Mesendoderm (in vitro differentiated cells): Measurements from ENCODE around the gene MMD2.

ENCODE experiments used
- DNase-seq: peaks from one replicate; pipeline ENCODE4 v3.0.0; 2013
- H2AK5ac ChIP-seq: 2 replicates; pipeline ENCODE4 v1.6.1; 2013; ENCODE audit warnings: low read length, inconsistent platforms
- H2BK120ac ChIP-seq: 2 replicates; pipeline ENCODE4 v1.6.1; 2013; ENCODE audit warnings: low read depth, mild to moderate bottlenecking, low read length, moderate library complexity, mixed read lengths
- H2BK15ac ChIP-seq: replicated peaks from 2 replicates; pipeline ENCODE4 v1.6.1; 2013; ENCODE audit warnings: low read depth, mild to moderate bottlenecking, moderate library complexity
- H2BK5ac ChIP-seq: 2 replicates; pipeline ENCODE4 v1.6.1; 2013; ENCODE audit warnings: low read length, inconsistent platforms
- H3K18ac ChIP-seq: 2 replicates; pipeline ENCODE4 v1.6.1; 2013; ENCODE audit warnings: mild to moderate bottlenecking, low read length, mixed read lengths
- H3K23ac ChIP-seq: one replicate; pipeline ENCODE4 v1.6.1; 2013; ENCODE audit warnings: low read length
- H3K27ac ChIP-seq: 2 replicates; pipeline ENCODE4 v1.5.1; 2013; ENCODE audit warnings: low read depth, mild to moderate bottlenecking, inconsistent platforms, low read length, moderate library complexity
- H3K27me3 ChIP-seq: 2 replicates; pipeline ENCODE4 v1.6.1; 2013; ENCODE audit warnings: low read length, control low read depth, mild to moderate bottlenecking, inconsistent platforms; ENCODE audit not compliant: insufficient read depth, poor library complexity
- H3K36me3 ChIP-seq: 2 replicates; pipeline ENCODE4 v1.6.1; 2013; ENCODE audit warnings: low read length, inconsistent platforms; ENCODE audit not compliant: control insufficient read depth, insufficient read depth
- H3K4ac ChIP-seq: one replicate; pipeline ENCODE4 v1.6.1; 2013; ENCODE audit warnings: low read depth, mild to moderate bottlenecking, low read length, moderate library complexity
- H3K4me1 ChIP-seq: 2 replicates; pipeline ENCODE4 v1.6.1; 2013; ENCODE audit warnings: low read depth, low read length, inconsistent platforms; ENCODE audit not compliant: control insufficient read depth
- H3K4me2 ChIP-seq: 2 replicates; pipeline ENCODE4 v1.6.1; 2013; ENCODE audit warnings: low read length
- H3K4me3 ChIP-seq: 2 replicates; pipeline ENCODE4 v1.5.1; 2013; ENCODE audit warnings: mild to moderate bottlenecking, low read length
- H3K56ac ChIP-seq: one replicate; pipeline ENCODE4 v1.6.1; 2013; ENCODE audit warnings: low read length
- H3K79me1 ChIP-seq: 2 replicates; pipeline ENCODE4 v1.6.1; 2013; ENCODE audit warnings: low read length, inconsistent platforms
- H3K79me2 ChIP-seq: 2 replicates; pipeline ENCODE4 v1.6.1; 2013; ENCODE audit warnings: mild to moderate bottlenecking, low read length; ENCODE audit not compliant: control insufficient read depth, insufficient read depth
- H3K9ac ChIP-seq: 2 replicates; pipeline ENCODE4 v1.6.1; 2013; ENCODE audit warnings: low read length, inconsistent platforms
- H4K5ac ChIP-seq: one replicate; pipeline ENCODE4 v1.6.1; 2013; ENCODE audit warnings: low read length
- H4K8ac ChIP-seq: one replicate; pipeline ENCODE4 v1.6.1; 2013; ENCODE audit warnings: low read depth, mild to moderate bottlenecking, control low read depth, low read length, moderate library complexity
- WGBS: extraction: QIAGEN DNeasy Blood & Tissue Kit; methylation state at CpG from one replicate; pipeline ENCODE4 v1.1.7; 2013; ENCODE audit warnings: low lambda C conversion rate, missing lambda C conversion rate; ENCODE audit not compliant: insufficient coverage; ENCODE audit errors: extremely low coverage; 5-methylcytosine and 5-hydroxymethylcytosine counted together

Gene MMD2

GRCh38 chr7:4929005-4929404 lies 30.0 kb downstream of the MMD2 start:
- no peaks in the 10 kb centered on the region for H3K27me3 ChIP-seq
- H3K4me1 ChIP-seq = no peaks in the 10 kb centered on the region
- H4K8ac ChIP-seq = no peak overlapping the region
- H3K9ac ChIP-seq = no peak overlapping the region
- H3K4ac ChIP-seq = no peak overlapping the region
- DNase-seq = no peak
- H3K27ac ChIP-seq = no peak overlapping the region
- WGBS = no CpG with 5 or more reads among the region's 8 CpGs
- no peak overlapping the region for H2BK120ac ChIP-seq
- H3K4me2 ChIP-seq = no peak overlapping the region
- H2BK5ac ChIP-seq = no peak overlapping the region
- no peaks in the 10 kb centered on the region for H3K79me2 ChIP-seq
- no peak overlapping the region for H3K23ac ChIP-seq
- H3K36me3 ChIP-seq = no peaks in the 10 kb centered on the region
- no peak overlapping the region for H3K18ac ChIP-seq
- H3K79me1 ChIP-seq = no peaks in the 10 kb centered on the region
- no peak overlapping the region for H4K5ac ChIP-seq
- H2AK5ac ChIP-seq = no peak overlapping the region
- H2BK15ac ChIP-seq = no peak overlapping the region
- H3K56ac ChIP-seq = no peak overlapping the region
- H3K4me3 ChIP-seq = no peak overlapping the region

GRCh38 chr7:4928445-4928844 lies 30.5 kb downstream of the MMD2 start:
- Histone ChIP-seq H3K9ac (no peak overlapping the region), H3K4me2 (no peak overlapping the region), H3K79me2 (no peaks in the 10 kb centered on the region), H3K23ac (no peak overlapping the region), H4K5ac (no peak overlapping the region), H4K8ac (no peak overlapping the region), H3K79me1 (no peaks in the 10 kb centered on the region), H3K56ac (no peak overlapping the region), H3K4ac (no peak overlapping the region), H2BK120ac (no peak overlapping the region), H3K4me1 (no peaks in the 10 kb centered on the region), H2BK15ac (no peak overlapping the region), H3K36me3 (no peaks in the 10 kb centered on the region), H3K27me3 (no peaks in the 10 kb centered on the region), H3K4me3 (no peak overlapping the region), H2AK5ac (no peak overlapping the region), H3K27ac (no peak overlapping the region), H2BK5ac (no peak overlapping the region), H3K18ac (no peak overlapping the region)
- WGBS = no CpG with 5 or more reads among the region's 2 CpGs
- DNase-seq = no peak

- Histone ChIP-seq H3K23ac (no peak overlapping the region), H3K18ac (no peak overlapping the region), H3K36me3 (no peaks in the 10 kb centered on the region), H3K4me1 (no peaks in the 10 kb centered on the region), H3K56ac (no peak overlapping the region), H2BK5ac (no peak overlapping the region), H2AK5ac (no peak overlapping the region), H4K8ac (no peak overlapping the region), H4K5ac (no peak overlapping the region), H2BK15ac (no peak overlapping the region), H3K9ac (no peak overlapping the region), H3K79me2 (no peaks in the 10 kb centered on the region), H3K4ac (no peak overlapping the region), H3K27ac (no peak overlapping the region), H3K27me3 (no peaks in the 10 kb centered on the region), H3K4me2 (no peak overlapping the region), H3K4me3 (no peak overlapping the region), H3K79me1 (no peaks in the 10 kb centered on the region), H2BK120ac (no peak overlapping the region)
- no peak for DNase-seq
- no CpG with 5 or more reads among the region's 19 CpGs for WGBS
These were observed 38.8 kb downstream of the MMD2 start for GRCh38 chr7:4919969-4920766.

- WGBS = no CpG with 5 or more reads among the region's 8 CpGs
- no peak overlapping the region for H3K23ac ChIP-seq
These were observed 42.9 kb downstream of the MMD2 start for GRCh38 chr7:4916113-4916512.

GRCh38 chr7:4911111-4911828 lies 47.7 kb downstream of the MMD2 start:
- no peak overlapping the region for H3K18ac ChIP-seq
- no peaks in the 10 kb centered on the region for H3K79me1 ChIP-seq
- H3K23ac ChIP-seq = no peak overlapping the region
- H3K4ac ChIP-seq = no peak overlapping the region
- H3K79me2 ChIP-seq = no peaks in the 10 kb centered on the region
- H2BK120ac ChIP-seq = no peak overlapping the region
- no peak overlapping the region for H2BK15ac ChIP-seq
- H3K4me1 ChIP-seq = no peaks in the 10 kb centered on the region
- no peaks in the 10 kb centered on the region for H3K27me3 ChIP-seq
- H4K5ac ChIP-seq = no peak overlapping the region
- no peak overlapping the region for H2AK5ac ChIP-seq
- no peak overlapping the region for H3K27ac ChIP-seq
- H3K9ac ChIP-seq = no peak overlapping the region
- H2BK5ac ChIP-seq = no peak overlapping the region
- H3K4me2 ChIP-seq = no peak overlapping the region
- H3K4me3 ChIP-seq = no peak overlapping the region
- no CpG with 5 or more reads among the region's 20 CpGs for WGBS
- H4K8ac ChIP-seq = no peak overlapping the region
- H3K36me3 ChIP-seq = no peaks in the 10 kb centered on the region
- DNase-seq = no peak
- no peak overlapping the region for H3K56ac ChIP-seq

More at GRCh38 chr7:4916113-4916512, 42.9 kb downstream of the MMD2 start:
- H3K79me1 ChIP-seq = no peaks in the 10 kb centered on the region
- no peak overlapping the region for H4K8ac ChIP-seq
- no peak overlapping the region for H3K56ac ChIP-seq
- no peaks in the 10 kb centered on the region for H3K36me3 ChIP-seq
- H3K79me2 ChIP-seq = no peaks in the 10 kb centered on the region
- no peaks in the 10 kb centered on the region for H3K27me3 ChIP-seq
- no peak overlapping the region for H2BK5ac ChIP-seq
- H2BK15ac ChIP-seq = no peak overlapping the region
- H3K4me3 ChIP-seq = no peak overlapping the region
- no peak overlapping the region for H4K5ac ChIP-seq
- no peak overlapping the region for H2BK120ac ChIP-seq
- H3K27ac ChIP-seq = no peak overlapping the region
- H3K4me1 ChIP-seq = no peaks in the 10 kb centered on the region
- no peak overlapping the region for H3K9ac ChIP-seq
- no peak for DNase-seq
- no peak overlapping the region for H3K18ac ChIP-seq
- H3K4me2 ChIP-seq = no peak overlapping the region
- H3K4ac ChIP-seq = no peak overlapping the region
- H2AK5ac ChIP-seq = no peak overlapping the region
